Measurements from ENCODE around the gene SNCAIP.

DNA sequence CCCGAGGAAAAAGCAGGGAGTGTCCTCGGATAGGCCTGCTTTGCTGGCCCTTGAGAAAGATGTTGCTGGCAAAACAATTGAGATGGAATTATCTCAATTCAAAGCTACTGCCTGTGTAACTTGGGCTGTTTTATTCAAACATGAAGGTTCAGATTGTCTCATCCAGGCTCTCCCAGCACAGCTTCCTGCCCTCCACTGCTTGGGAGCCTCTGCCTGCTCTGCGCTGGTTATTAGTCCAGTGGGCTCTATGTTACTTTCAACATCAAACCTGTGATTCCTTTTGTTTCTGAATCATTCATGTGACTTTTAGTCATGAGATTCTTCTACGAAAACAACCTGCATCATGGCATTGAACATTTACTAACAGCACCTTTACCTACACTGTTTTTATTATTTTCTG lies 123.2 kb downstream of the SNCAIP start:
- no peak for TF ChIP-seq EZH2 (IDR thresholded peaks at IDR 0.05)
- TF ChIP-seq POLR2AphosphoS5 (IDR thresholded peaks at IDR 0.05; ENCODE audit: borderline replicate concordance, low read depth, low read length), result no peak

Data from SK-N-MC (cell line).